ENCODE data around the gene EXOG. TPM values are rescaled to one million over a fixed set of nuclear protein-coding genes. Genes with fewer than 3 reads are reported as not detected.

EXOG gene
- total and polyA plus RNA-seq, 2 of the 13 experiments (the other 11 are each of a cell fraction or from before 2014, with no cell fraction given): 5.5 to 9.5 TPM

GRCh38 chr3:38454884-38455638 lies 41.1 kb upstream of the EXOG start (continued):
- TF ChIP-seq ZNF513 (CRISPR knock-in tag; conservative IDR thresholded peaks at IDR 0.05) (0 out of 2 replicates have a peak, but pooled peaks have one; percentile 35), TFE3 (CRISPR knock-in tag; IDR thresholded peaks at IDR 0.05) (0 out of 2 replicates have a peak, but pooled peaks have one; percentile 43), ZNF772 (CRISPR knock-in tag; IDR thresholded peaks at IDR 0.05) (peak; percentile 65), ZNF558 (CRISPR knock-in tag; IDR thresholded peaks at IDR 0.05; ENCODE audit: borderline replicate concordance) (peak; percentile 41; the same call in 1 of the 2 replicates), SRSF1 (optimal IDR thresholded peaks at IDR 0.05; ENCODE audit: low read depth, low read length) (peak; percentile 11), SMYD3 (CRISPR knock-in tag; IDR thresholded peaks at IDR 0.05) (0 out of 2 replicates have a peak, but pooled peaks have one; percentile 71), U2AF2 (IDR thresholded peaks at IDR 0.05; ENCODE audit: low read depth, low read length) (no peak), MED1 (CRISPR knock-in tag; IDR thresholded peaks at IDR 0.05) (peak; percentile 40), REL (CRISPR knock-in tag; conservative IDR thresholded peaks at IDR 0.05) (0 out of 2 replicates have a peak, but pooled peaks have one; percentile 57), ZBTB2 (CRISPR knock-in tag; IDR thresholded peaks at IDR 0.05; ENCODE audit: low read depth) (peak; percentile 40; the same call in 1 of the 2 replicates), ZBTB26 (CRISPR knock-in tag; IDR thresholded peaks at IDR 0.05; ENCODE audit: borderline replicate concordance) (no peak), SIN3A (IDR thresholded peaks at IDR 0.05; ENCODE audit: borderline replicate concordance, low read depth, low read length) (peak; percentile 79; the same call in 1 of the 2 replicates), FOXO1 (CRISPR knock-in tag; IDR thresholded peaks at IDR 0.05) (0 out of 2 replicates have a peak, but pooled peaks have one; percentile 24), ZFP37 (CRISPR knock-in tag; IDR thresholded peaks at IDR 0.05; ENCODE audit: borderline replicate concordance) (peak; percentile 74; the same call in 1 of the 2 replicates), KLF6 (CRISPR knock-in tag; IDR thresholded peaks at IDR 0.05) (peak; percentile 66), ZGPAT (CRISPR knock-in tag; IDR thresholded peaks at IDR 0.05) (peak; percentile 70; the same call in 1 of the 2 replicates), MTA1 (CRISPR knock-in tag; IDR thresholded peaks at IDR 0.05; ENCODE audit: borderline replicate concordance) (no peak), SKI (IDR thresholded peaks at IDR 0.05; ENCODE audit: partially characterized antibody) (no peak), POLR2G (IDR thresholded peaks at IDR 0.05; ENCODE audit: low read depth, low read length) (peak; percentile 67), ZMAT3 (CRISPR knock-in tag; conservative IDR thresholded peaks at IDR 0.05) (no peak), PCBP1 (IDR thresholded peaks at IDR 0.05; ENCODE audit: borderline replicate concordance, low read depth, low read length) (peak; percentile 51; the same call in 1 of the 2 replicates), ELF3 (CRISPR knock-in tag; IDR thresholded peaks at IDR 0.05) (0 out of 2 replicates have a peak, but pooled peaks have one; percentile 14)
